NCI-H1417 (cell line): Measurements from ENCODE around the gene EPHB1.

Experiments used
- DNase-seq, 3 experiments: peaks; one replicate each; lab custom pipeline; 2025; lab: John Stamatoyannopoulos, UW

Gene EPHB1

GRCh38 chr3:134880431-134880830, 85.4 kb downstream of the EPHB1 start:
- DNase-seq, result no peak

- no peak for DNase-seq
These were observed 86.2 kb downstream of the EPHB1 start for GRCh38 chr3:134881305-134881704.

- DNase-seq, result no peak
These were observed 88.8 kb downstream of the EPHB1 start for GRCh38 chr3:134883697-134884385.

GRCh38 chr3:134885877-134886621, 91.0 kb downstream of the EPHB1 start:
- DNase-seq, result no peak

GRCh38 chr3:134886991-134887390, 91.9 kb downstream of the EPHB1 start:
- DNase-seq, result no peak

GRCh38 chr3:134887536-134887935, 92.5 kb downstream of the EPHB1 start:
- no peak for DNase-seq

GRCh38 chr3:134892326-134892725, 97.3 kb downstream of the EPHB1 start:
- DNase-seq, result peak in 1 of 3 experiments; percentile 18

GRCh38 chr3:134892761-134893160, 97.7 kb downstream of the EPHB1 start:
- DNase-seq, result peak in 1 of 3 experiments; percentile 18

GRCh38 chr3:134894533-134894932, 99.5 kb downstream of the EPHB1 start:
- no peak for DNase-seq

GRCh38 chr3:134895181-134895580, 100.1 kb downstream of the EPHB1 start:
- DNase-seq, result no peak

- no peak for DNase-seq
These were observed 101.1 kb downstream of the EPHB1 start for GRCh38 chr3:134896141-134896540.

- no peak for DNase-seq
These were observed 101.6 kb downstream of the EPHB1 start for GRCh38 chr3:134896696-134897095.

GRCh38 chr3:134897391-134898141, 102.5 kb downstream of the EPHB1 start:
- no peak for DNase-seq

GRCh38 chr3:134898181-134898754, 103.2 kb downstream of the EPHB1 start:
- DNase-seq, result peak; percentile 19 to 72 (median 65)

- DNase-seq, result no peak
These were observed 104.7 kb downstream of the EPHB1 start for GRCh38 chr3:134899786-134900185.

GRCh38 chr3:134900482-134900881, 105.4 kb downstream of the EPHB1 start:
- DNase-seq, result no peak

GRCh38 chr3:134901461-134901860, 106.4 kb downstream of the EPHB1 start:
- DNase-seq, result no peak

- peak in 1 of 3 experiments; percentile 51 for DNase-seq
These were observed 108.8 kb downstream of the EPHB1 start for GRCh38 chr3:134903837-134904236.

- DNase-seq, result no peak
These were observed 109.2 kb downstream of the EPHB1 start for GRCh38 chr3:134904241-134904771.

GRCh38 chr3:134904776-134905646, 110.0 kb downstream of the EPHB1 start:
- no peak for DNase-seq

- DNase-seq, result no peak
These were observed 110.5 kb downstream of the EPHB1 start for GRCh38 chr3:134905647-134905935.
